GM20000 (cell line): ENCODE measurements around the gene TOPBP1.

Experiments used
- DNase-seq: peaks from one replicate; pipeline ENCODE4 v3.0.0; 2012; ENCODE audit warnings: low spot score
- CTCF ChIP-seq: IDR thresholded peaks from 2 replicates; pipeline ENCODE4 v1.5.1; 2012; ENCODE audit warnings: mild to moderate bottlenecking, control low read depth; ENCODE audit errors: extremely low read depth, missing control alignments

Gene TOPBP1

GRCh38 chr3:133661454-133662277 lies at the start of gene TOPBP1:
TOPBP1 (minus strand) TSS chr3:133661941; CDS start chr3:133661127, 814 bp downstream.
- TF ChIP-seq CTCF = no peak

GRCh38 chr3:133711013-133711412 lies 49.3 kb upstream of the TOPBP1 start:
- no peak for DNase-seq
- TF ChIP-seq CTCF = no peak

More at GRCh38 chr3:133661454-133662277, at the start of gene TOPBP1:
- peak; percentile 96 for DNase-seq

GRCh38 chr3:133709139-133709750 lies 47.5 kb upstream of the TOPBP1 start:
- TF ChIP-seq CTCF = no peak
- no peak for DNase-seq

- no peak for DNase-seq
- no peak for TF ChIP-seq CTCF
These were observed 44.3 kb upstream of the TOPBP1 start for GRCh38 chr3:133706033-133706432.

- no peak for TF ChIP-seq CTCF
- DNase-seq = no peak
These were observed 42.2 kb upstream of the TOPBP1 start for GRCh38 chr3:133703915-133704314.

- TF ChIP-seq CTCF = no peak
- DNase-seq = no peak
These were observed 40.0 kb upstream of the TOPBP1 start for GRCh38 chr3:133701435-133702358.
